Adipose tissue (tissue), 3 donors: ENCODE measurements around the gene SOWAHC. TPM values are rescaled to one million over a fixed set of nuclear protein-coding genes. Genes with fewer than 3 reads are reported as not detected.

Experiments
- polyA plus RNA-seq, 3 donors: library from polyadenylated mRNA; stranded (reverse); fragments of 200-250 nt; gene quantifications; one replicate each; pipeline ENCODE4 v1.2.3, GENCODE V29; 2013
- donor health status: healthy with polysubstance abuse.
- donor health status: Bipolar disorder and iron deficiency.
- donor health status: healthy.

Gene SOWAHC
- polyA plus RNA-seq, 3 donors = 1.8 to 6.0 (median 5.3) TPM

Other genes with a start within 250 kb of the SOWAHC start
- gene SEPTIN10, start 398 bp upstream of the SOWAHC start, polyA plus RNA-seq = 10 to 100 TPM; 11.5 to 67.5 (median 42.7) TPM
- 1 to 10 TPM; 4.1 to 7.1 (median 6.6) TPM for gene RGPD5, start 179.9 kb downstream of the SOWAHC start, polyA plus RNA-seq